ENCODE measurements around the gene SUSD1.

SUSD1 gene

DNA sequence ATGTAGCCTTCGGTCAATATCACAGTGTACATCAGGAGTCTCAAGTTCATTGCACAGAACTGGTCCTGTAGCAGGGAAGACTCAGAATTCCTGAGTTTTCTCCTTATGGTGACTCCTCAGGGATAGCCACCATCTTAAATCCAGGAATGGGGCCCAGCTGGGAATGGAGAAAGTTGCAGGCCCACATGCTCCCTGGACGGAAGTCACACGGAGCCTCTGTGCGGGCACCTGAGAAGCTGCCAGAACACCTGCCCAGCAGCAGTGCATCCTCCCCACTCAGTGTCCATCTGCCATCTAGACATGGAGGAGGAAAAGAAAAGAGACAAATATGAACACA lies 133.9 kb downstream of the SUSD1 start:
- Histone ChIP-seq H3K27me3 (ENCODE audit: control insufficient read depth, insufficient read depth, low read length) (no peaks in the 10 kb centered on the region), H3K4me1 (ENCODE audit: control insufficient read depth, insufficient read depth, low read length) (no peaks in the 10 kb centered on the region), H3K4me3 (ENCODE audit: low read length) (no peak overlapping the region), H3K9me3 (ENCODE audit: control insufficient read depth, low read length) (no peaks in the 10 kb centered on the region), H3K36me3 (ENCODE audit: control insufficient read depth, insufficient read depth, low read length) (peaks cover 4% of the 10 kb centered on the region), H3K9ac (ENCODE audit: low read length) (no peak overlapping the region)

DNA sequence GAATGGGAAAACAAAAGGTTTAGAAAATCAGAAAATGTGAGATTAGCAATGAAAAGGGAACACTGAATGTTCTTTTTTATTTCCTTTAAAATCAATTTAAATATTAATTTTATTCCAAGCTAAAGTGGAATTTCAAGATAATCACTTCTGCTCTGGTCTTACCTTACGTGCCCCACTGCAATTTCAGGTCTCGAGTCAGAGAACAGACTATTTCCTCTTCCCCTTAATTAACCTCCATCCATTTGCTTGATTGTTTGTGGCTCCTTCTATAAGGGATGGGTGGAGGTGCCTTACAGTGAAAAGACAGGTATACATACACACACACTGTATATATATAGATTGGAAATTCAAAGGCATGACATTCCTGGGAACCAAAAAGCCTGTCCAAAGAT lies 137.1 kb downstream of the SUSD1 start:
- Histone ChIP-seq H3K4me3 (ENCODE audit: low read length) (no peak overlapping the region), H3K36me3 (ENCODE audit: control insufficient read depth, insufficient read depth, low read length) (peaks cover 4% of the 10 kb centered on the region), H3K27me3 (ENCODE audit: control insufficient read depth, insufficient read depth, low read length) (no peaks in the 10 kb centered on the region), H3K4me1 (ENCODE audit: control insufficient read depth, insufficient read depth, low read length) (no peaks in the 10 kb centered on the region), H3K9ac (ENCODE audit: low read length) (no peak overlapping the region), H3K9me3 (ENCODE audit: control insufficient read depth, low read length) (no peaks in the 10 kb centered on the region)

DNA sequence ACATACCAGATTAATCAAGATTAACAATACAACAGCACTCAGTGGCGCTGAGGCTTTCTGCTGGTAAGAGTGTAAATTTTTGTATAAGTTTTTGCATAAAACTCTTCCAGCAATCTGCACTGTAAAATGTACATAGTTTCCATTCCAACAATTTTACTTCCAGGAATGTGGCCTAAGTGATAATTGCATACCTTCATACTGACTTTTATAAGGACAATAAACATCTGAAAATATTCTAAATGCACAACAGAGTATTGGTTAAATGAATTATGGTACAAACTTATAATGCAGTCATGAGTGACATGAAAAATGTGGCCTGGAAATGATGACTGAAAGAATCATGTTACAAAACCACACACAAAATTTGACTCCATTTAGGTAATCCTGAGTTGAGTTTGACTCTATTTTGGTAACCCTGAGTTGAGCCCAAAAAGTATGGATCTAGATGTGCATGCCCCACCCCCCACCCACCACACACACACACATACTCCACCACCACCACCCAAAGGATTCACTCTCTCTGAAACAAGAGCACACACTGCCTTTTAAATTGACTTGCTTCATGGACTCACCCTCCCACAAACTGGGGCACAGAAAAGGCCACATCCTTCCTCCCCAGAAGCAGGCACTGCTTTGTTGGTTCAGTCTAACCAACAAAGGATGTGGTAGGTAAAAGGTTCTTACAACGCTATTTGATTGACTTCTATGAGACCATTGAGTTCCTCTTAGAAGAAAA lies 137.6 kb downstream of the SUSD1 start:
- Histone ChIP-seq H3K4me1 (ENCODE audit: control insufficient read depth, insufficient read depth, low read length) (no peaks in the 10 kb centered on the region), H3K9ac (ENCODE audit: low read length) (no peak overlapping the region), H3K9me3 (ENCODE audit: control insufficient read depth, low read length) (no peaks in the 10 kb centered on the region), H3K36me3 (ENCODE audit: control insufficient read depth, insufficient read depth, low read length) (peaks cover 4% of the 10 kb centered on the region), H3K4me3 (ENCODE audit: low read length) (no peak overlapping the region), H3K27me3 (ENCODE audit: control insufficient read depth, insufficient read depth, low read length) (no peaks in the 10 kb centered on the region)

DNA sequence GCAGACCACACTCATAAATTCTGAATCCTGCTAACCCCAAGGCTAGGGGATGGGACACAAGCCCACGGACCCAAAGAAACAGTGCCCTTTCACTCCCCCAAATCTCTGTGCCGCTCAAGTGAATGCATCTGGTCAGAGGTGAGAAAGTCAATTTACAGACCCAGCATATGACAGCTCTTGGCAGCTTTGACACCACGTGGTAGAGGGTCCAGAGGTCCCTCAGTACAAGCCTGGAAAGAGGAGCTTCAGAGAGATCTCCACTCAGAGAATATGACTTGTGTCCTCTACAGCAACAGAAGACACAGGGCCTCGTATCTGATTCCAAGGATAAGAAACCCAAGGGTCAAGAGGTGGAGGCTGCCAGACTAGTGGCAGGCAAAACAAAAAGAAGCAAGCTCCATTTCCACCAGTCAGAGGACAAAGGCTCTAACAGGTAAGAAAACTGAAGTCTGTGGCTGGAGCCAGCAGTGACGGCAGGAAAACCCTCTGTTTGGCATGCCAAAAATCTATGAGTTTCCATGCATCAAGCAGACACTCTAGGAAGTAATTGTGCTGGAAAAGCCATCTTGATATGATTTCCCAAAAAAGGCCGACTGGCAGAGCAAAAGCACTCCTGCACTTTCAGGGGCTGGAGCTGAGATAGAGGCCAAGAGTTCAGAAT lies 139.8 kb downstream of the SUSD1 start:
- Histone ChIP-seq H3K27me3 (ENCODE audit: control insufficient read depth, insufficient read depth, low read length) (no peaks in the 10 kb centered on the region), H3K9me3 (ENCODE audit: control insufficient read depth, low read length) (no peaks in the 10 kb centered on the region), H3K9ac (ENCODE audit: low read length) (no peak overlapping the region), H3K4me3 (ENCODE audit: low read length) (no peak overlapping the region), H3K36me3 (ENCODE audit: control insufficient read depth, insufficient read depth, low read length) (no peaks in the 10 kb centered on the region), H3K4me1 (ENCODE audit: control insufficient read depth, insufficient read depth, low read length) (peaks cover 8% of the 10 kb centered on the region)

DNA sequence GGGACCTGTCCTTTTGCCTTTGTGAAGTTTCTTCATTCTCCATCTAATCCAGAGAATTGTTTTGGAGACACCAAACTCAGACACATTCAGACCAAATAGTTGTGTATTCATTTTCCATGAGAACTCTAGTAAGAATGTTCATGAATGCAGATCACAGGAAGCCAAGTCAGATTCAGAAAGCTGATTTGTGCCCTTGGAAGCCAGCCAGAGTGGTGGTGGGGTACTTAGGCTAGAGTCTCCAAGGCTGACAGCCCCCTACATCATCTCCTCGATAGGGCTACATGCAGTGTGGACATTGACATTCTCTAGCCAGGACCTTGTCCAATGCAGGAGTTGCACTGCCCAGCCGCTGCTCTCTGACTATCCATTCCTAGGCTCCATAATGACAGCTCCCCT lies 140.9 kb downstream of the SUSD1 start:
- no peak overlapping the region for H3K4me3 ChIP-seq (ENCODE audit: low read length)
- peaks cover 14% of the 10 kb centered on the region for H3K4me1 ChIP-seq (ENCODE audit: control insufficient read depth, insufficient read depth, low read length)
- no peak overlapping the region for H3K9ac ChIP-seq (ENCODE audit: low read length)
- no peaks in the 10 kb centered on the region for H3K36me3 ChIP-seq (ENCODE audit: control insufficient read depth, insufficient read depth, low read length)
- no peaks in the 10 kb centered on the region for H3K27me3 ChIP-seq (ENCODE audit: control insufficient read depth, insufficient read depth, low read length)
- H3K9me3 ChIP-seq (ENCODE audit: control insufficient read depth, low read length): no peaks in the 10 kb centered on the region

DNA sequence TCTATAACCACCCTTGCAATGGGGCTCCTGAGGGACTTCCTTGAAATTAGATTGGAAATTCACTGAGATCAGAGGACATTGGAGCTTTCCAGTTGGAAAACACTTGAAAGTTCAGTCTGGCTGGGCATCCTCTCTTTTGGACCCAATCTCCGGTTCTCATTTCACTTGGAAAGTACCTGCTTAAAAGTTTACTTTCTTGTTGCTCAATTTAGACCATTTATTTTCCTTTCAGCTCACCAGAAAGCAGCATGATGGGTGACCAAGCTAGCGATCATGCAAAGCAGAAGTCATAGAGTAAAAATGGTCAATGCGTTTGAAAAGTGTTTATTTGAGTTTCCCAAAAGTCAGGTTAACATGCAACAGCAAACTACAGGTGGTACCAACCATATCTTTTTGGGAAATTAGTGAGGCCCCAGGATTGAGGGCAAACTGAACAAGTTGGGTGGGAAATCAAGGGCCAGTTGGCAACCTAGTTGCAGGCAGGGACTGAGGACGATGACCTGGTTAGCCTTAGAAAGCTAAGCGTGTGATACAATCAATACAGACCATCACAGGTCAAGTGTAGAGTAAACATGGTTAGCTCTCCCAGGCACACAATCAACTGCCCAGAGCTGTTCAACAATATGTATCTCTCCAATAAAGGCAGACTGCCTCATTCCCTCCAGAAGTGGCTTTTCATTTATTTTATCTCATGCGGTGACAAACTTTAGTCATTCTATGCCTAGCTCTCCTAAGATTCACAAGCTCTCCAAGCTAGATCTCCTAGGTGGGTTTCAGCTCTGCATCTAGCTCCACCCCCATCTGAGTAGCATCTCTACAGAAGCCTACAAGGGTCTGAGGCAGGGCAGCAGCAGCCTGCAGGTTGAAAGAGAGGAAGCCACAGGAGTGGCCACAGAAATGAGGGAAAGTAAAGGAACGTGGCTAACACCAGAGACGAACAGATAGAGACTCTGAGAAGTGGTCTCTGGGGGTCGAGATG lies 141.6 kb downstream of the SUSD1 start:
- Histone ChIP-seq H3K36me3 (ENCODE audit: control insufficient read depth, insufficient read depth, low read length) (no peaks in the 10 kb centered on the region), H3K9ac (ENCODE audit: low read length) (no peak overlapping the region), H3K27me3 (ENCODE audit: control insufficient read depth, insufficient read depth, low read length) (no peaks in the 10 kb centered on the region), H3K9me3 (ENCODE audit: control insufficient read depth, low read length) (no peaks in the 10 kb centered on the region), H3K4me1 (ENCODE audit: control insufficient read depth, insufficient read depth, low read length) (peaks cover 14% of the 10 kb centered on the region), H3K4me3 (ENCODE audit: low read length) (no peak overlapping the region)

DNA sequence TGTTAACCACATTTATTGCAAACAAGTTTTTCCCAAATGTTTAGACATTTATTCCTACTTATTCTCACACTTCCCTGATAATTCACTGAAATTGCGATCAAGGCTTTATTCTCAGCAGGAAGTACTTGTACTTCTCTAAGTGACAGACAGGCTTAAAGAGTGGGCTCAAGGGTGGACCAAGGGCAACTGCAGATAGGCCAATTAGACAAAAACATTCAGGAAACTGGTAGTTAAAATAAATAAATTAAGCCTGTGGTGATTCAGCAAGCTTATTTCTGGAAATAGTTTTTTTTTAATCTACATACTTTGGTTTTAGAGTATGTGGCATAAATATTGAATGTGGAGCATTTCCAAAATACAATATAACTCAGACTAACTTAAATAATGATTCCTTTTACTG lies 142.4 kb downstream of the SUSD1 start:
- Histone ChIP-seq H3K27me3 (ENCODE audit: control insufficient read depth, insufficient read depth, low read length) (no peaks in the 10 kb centered on the region), H3K9me3 (ENCODE audit: control insufficient read depth, low read length) (no peaks in the 10 kb centered on the region), H3K4me3 (ENCODE audit: low read length) (no peak overlapping the region), H3K36me3 (ENCODE audit: control insufficient read depth, insufficient read depth, low read length) (no peaks in the 10 kb centered on the region), H3K9ac (ENCODE audit: low read length) (no peak overlapping the region), H3K4me1 (ENCODE audit: control insufficient read depth, insufficient read depth, low read length) (peaks cover 14% of the 10 kb centered on the region)

DNA sequence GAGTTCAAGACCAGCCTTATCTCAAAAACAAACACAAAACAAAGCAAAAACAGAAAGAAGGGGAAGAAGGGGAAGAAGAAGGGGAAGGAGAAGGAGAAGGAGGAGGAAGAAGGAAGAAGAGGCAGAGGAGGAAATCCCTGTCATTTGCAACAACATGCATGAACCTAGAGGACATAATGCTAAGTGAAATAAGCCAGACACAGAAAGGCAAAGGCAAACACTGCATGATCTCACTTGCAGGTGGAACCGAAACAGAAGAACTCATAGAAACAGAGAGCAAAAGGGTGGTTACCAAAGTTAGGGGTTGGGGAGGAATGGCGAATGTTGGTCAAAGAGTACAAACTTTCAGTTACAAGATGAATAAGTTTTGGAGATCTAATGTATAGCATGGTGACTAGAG lies 143.1 kb downstream of the SUSD1 start:
- Histone ChIP-seq H3K4me3 (ENCODE audit: low read length) (no peak overlapping the region), H3K9ac (ENCODE audit: low read length) (no peak overlapping the region), H3K9me3 (ENCODE audit: control insufficient read depth, low read length) (no peaks in the 10 kb centered on the region), H3K27me3 (ENCODE audit: control insufficient read depth, insufficient read depth, low read length) (no peaks in the 10 kb centered on the region), H3K4me1 (ENCODE audit: control insufficient read depth, insufficient read depth, low read length) (peaks cover 14% of the 10 kb centered on the region), H3K36me3 (ENCODE audit: control insufficient read depth, insufficient read depth, low read length) (no peaks in the 10 kb centered on the region)

DNA sequence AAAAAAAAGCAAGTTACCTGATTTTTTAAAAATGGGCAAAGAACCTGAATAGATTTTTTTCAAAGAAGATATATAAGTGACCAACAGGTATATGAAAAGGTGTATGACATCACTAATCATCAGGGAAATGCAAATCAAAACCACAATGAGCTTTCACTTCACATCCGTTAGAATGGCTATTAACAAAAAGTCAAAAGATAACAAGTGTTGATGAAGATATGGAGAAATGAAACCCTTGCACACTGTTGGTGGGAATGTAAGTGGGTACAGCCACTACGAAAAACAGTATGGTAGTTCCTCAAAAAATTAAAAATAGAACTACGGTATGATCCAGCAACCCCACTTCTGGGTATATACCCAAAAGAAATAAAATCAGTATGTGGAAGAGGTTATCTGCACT lies 143.7 kb downstream of the SUSD1 start:
- no peak overlapping the region for H3K9ac ChIP-seq (ENCODE audit: low read length)
- no peak overlapping the region for H3K4me3 ChIP-seq (ENCODE audit: low read length)
- no peaks in the 10 kb centered on the region for H3K9me3 ChIP-seq (ENCODE audit: control insufficient read depth, low read length)
- H3K27me3 ChIP-seq (ENCODE audit: control insufficient read depth, insufficient read depth, low read length): no peaks in the 10 kb centered on the region
- peaks cover 14% of the 10 kb centered on the region for H3K4me1 ChIP-seq (ENCODE audit: control insufficient read depth, insufficient read depth, low read length)
- no peaks in the 10 kb centered on the region for H3K36me3 ChIP-seq (ENCODE audit: control insufficient read depth, insufficient read depth, low read length)

DNA sequence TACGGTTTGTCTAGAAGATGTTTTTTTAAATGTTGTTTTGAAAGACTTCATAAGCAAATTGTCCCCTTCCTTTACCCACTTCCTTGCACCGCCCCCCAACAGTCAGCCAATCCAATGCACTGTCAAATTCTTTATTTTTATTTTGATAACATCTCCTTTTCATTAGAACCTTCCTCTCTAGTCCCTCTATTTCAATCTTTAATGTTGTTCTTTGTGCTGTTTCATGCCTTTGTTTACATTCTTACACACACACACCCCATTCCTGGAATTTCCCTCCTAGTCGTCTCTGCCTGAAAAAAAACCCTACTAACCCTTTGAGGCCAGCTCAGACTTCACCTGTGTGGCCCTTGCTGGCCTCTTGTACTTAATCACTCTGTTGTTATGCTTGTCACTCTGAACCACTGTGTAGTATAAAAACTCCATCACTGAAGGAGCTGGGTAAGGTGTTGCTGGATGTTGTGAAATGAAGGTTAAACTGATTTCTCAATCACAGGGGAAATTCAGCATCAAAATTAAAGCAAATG lies 145.1 kb downstream of the SUSD1 start:
- Histone ChIP-seq H3K27me3 (ENCODE audit: control insufficient read depth, insufficient read depth, low read length) (no peaks in the 10 kb centered on the region), H3K36me3 (ENCODE audit: control insufficient read depth, insufficient read depth, low read length) (no peaks in the 10 kb centered on the region), H3K9ac (ENCODE audit: low read length) (no peak overlapping the region), H3K9me3 (ENCODE audit: control insufficient read depth, low read length) (no peaks in the 10 kb centered on the region), H3K4me3 (ENCODE audit: low read length) (no peak overlapping the region), H3K4me1 (ENCODE audit: control insufficient read depth, insufficient read depth, low read length) (peaks cover 14% of the 10 kb centered on the region)

DNA sequence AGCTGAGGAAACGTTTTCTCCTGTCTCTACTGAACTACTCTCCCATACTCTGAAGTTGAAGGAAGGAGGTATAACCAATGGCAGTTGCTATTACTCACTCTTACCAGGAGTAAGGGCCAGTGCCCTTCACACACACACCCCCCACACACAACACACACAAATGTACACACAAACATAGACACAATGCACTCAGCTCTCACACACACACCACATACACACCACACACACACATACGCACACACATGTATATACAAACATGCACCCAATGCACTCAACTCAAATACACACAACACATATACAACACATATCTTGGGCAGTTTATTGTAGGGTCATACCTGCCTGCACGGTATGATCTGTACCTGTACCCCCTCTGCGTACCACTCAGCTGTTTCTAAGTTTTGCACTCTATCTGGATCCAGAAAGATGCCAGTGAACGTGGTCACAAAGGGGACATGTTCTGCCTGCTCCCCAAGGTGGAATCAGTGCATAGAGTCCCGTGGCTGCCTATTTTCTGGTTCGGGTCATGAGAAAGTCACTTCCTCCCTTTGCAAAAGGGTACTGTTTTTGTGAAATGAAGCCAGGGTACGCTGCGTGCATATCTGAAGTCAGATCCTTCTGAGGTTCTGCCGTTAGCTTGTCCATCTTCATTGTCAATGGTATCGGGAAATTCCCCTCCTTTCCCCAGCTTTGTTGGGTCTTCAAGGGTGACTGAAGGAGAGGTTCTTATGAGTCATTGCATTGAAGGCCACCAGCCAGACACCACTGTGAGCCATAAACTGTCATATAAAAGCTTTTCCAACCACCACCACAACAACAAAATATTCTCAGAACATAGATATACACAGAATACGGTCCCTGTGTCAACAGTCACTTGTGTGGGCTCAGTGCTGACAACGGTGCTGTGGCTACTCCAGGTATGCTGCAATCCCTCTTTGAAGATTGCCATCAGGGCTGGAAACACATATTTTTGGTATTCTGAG lies 146.6 kb downstream of the SUSD1 start:
- H3K4me3 ChIP-seq (ENCODE audit: low read length): no peak overlapping the region
- no peaks in the 10 kb centered on the region for H3K27me3 ChIP-seq (ENCODE audit: control insufficient read depth, insufficient read depth, low read length)
- H3K9ac ChIP-seq (ENCODE audit: low read length): no peak overlapping the region
- no peaks in the 10 kb centered on the region for H3K36me3 ChIP-seq (ENCODE audit: control insufficient read depth, insufficient read depth, low read length)
- no peaks in the 10 kb centered on the region for H3K9me3 ChIP-seq (ENCODE audit: control insufficient read depth, low read length)
- peaks cover 14% of the 10 kb centered on the region for H3K4me1 ChIP-seq (ENCODE audit: control insufficient read depth, insufficient read depth, low read length)

Measured in mucosa of stomach (tissue), 1 donor.